ENCODE data around the gene MBNL2.

Gene MBNL2

DNA sequence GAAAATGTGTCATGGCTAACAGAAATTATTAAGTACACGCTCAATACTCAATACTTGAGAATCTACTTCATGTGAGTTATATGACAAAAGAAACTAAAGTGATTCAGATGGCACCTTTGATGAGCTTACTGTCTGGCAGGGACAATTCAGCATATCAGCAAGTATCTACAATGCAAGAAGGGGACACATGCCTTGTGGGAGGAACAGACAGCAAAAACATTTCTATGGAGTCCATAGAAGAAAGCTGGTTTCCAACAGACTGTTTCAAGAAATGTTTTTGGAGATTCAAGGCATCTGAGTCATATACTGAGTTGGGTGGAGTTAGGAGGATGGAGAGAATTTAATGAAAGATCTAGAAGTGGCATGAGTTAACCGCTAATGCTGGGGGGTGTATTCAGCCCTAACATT lies 54.7 kb downstream of the MBNL2 start:
- DNase-seq, result no peak

DNA sequence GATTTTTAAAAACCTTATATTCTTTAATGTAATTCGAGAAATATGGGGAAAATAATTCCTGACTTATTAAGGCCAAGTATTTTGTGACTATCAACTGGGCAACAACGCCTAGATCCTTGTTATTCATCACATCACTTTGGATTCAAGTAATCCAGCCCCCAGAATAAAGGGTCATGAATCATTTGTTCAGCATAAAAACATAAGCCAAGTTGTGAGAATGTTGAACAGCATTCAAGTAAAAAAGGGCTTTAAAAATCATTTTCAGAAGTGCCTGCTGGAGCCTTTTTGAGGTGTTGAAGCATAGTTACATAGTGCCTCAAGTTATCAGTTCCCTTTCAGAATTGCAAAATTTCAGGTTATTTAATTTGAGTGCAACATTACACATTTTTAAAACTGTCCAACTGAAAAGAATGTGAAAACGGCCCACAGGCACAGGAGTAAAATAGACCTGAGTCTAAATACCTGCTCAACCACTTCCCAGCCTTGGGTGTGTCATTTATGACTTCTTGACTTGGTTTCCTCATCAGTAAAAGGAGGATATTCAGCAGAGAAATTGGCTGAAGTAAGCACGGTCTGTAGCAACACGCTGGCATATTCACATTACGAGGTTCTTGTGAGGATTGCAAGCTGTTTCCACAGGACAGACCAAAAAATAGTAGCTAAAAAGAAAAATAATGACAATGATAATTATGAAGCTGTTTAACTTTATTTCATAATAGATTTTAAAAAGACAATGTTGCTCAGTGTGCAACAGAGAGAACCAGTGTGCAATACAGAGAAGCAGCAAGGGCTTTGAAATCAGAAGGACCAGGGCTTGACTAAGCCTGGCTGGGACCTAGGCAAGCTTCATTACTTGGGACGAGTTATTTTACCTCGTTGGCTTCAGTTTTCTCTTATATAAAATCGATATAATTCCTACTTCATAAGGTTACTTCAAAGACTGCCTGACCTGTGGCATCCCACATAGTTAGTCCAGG lies 56.6 kb downstream of the MBNL2 start:
- no peak for DNase-seq

DNA sequence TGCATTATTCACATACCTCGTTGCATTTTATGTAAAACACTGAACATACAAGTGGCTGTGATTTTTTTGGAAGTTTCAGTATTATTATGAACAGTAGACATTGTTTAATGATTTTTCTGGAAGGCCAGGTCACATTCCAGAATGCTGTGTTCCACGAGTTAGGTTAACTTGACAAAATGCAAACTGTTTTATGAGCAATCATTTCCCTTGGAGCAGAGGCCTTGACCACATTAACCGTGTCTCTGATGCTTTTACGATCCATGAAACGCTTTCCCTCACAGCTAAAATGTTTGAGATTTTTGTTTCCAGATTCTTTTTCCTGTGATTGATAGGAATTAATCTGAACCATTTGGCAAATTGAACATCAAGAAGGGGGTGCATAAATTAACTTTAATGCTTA lies 57.8 kb downstream of the MBNL2 start:
- no peak for DNase-seq

DNA sequence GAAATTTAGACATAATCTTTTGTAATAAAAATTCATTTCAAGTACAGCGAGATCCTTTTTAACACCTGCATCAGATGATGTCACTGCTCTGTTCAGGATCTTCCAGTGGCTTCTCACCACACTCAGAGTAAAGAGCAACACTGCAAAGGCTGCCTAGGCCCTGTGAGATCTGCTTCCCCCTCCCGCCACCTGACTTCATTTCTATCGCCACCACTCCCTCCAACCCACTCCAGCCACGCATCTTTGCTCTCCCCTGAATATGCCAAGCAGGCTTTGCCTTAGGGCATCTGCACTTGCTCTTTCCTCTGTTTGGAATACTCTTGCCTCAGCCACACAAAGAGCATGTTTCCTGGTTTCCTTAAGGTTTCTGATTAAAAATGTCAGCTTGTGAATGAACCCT lies 58.3 kb downstream of the MBNL2 start:
- DNase-seq, result no peak

DNA sequence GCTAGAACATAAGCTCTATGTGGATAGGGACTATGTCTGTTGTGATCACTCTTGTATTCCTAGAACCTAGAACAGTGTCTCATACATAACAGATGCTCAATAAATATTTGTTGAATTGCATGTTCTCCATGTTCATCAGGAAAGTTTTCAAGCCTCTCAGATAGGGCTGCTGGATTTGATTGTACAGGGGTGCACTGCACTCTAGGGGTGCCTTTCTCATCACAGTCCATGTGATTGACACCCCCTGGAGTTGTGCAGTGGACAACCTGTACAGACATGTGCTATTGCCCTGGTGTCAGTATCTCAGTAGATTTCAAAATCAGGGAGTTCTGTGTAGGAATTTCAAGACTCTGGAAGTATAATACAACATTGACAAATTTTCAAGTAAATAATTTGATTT lies 58.9 kb downstream of the MBNL2 start:
- no peak for DNase-seq

DNA sequence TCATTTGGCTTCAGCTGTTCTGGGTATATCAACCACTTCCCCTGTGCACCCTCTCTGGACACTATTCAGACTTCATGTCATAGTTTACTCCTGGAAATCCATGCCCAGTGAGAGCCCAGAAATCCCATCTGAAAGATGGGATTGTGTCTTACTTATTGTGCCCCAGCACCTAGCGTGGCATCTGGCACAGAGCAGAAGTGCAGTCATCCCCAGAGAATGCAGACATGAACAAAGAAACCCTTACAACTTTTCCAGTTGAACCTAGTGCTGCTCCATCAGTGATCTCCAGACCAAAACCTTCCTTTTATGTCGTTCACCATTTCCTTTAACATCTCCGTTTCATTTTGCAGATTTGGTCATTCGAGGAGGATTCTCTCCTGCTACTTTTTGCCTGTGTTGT lies 60.6 kb downstream of the MBNL2 start:
- no peak for DNase-seq

DNA sequence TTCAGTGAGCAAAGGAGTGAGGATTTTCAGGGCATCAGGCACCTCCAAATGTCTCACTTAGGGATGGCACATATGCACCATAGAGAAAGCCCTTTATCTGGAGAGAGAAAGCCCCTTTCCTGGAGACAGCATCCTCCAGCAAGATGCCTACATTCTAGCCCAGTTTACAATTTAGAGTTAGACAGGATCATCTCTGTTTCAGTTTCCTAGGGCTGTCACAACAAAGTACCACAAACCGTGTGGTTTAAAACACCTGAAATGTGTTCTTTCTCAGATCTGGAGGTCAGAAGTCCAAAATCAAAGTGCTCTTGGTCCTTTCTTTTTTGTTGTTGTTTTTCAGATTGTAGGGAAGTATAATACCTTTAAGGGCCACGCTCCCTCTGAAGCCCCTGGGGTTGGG lies 61.8 kb downstream of the MBNL2 start:
- DNase-seq, result no peak

DNA sequence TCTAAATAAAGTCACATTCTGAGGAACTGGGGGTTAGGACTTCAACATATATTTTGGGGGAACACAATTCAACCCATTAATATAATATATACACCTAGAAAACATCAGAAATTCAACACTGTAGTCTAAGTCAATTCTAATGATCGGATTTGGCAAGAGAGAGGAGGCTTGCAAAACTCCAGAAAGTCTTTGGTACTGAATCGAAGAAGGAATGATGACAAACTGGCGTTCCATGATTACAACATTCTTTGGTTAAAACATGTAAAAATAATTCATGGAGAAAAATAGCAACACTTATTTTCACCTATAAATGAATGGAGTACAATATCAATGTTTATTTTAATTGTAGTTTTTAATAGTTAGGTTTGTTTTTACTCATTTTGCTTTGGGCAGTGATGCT lies 62.4 kb downstream of the MBNL2 start:
- DNase-seq, result no peak

DNA sequence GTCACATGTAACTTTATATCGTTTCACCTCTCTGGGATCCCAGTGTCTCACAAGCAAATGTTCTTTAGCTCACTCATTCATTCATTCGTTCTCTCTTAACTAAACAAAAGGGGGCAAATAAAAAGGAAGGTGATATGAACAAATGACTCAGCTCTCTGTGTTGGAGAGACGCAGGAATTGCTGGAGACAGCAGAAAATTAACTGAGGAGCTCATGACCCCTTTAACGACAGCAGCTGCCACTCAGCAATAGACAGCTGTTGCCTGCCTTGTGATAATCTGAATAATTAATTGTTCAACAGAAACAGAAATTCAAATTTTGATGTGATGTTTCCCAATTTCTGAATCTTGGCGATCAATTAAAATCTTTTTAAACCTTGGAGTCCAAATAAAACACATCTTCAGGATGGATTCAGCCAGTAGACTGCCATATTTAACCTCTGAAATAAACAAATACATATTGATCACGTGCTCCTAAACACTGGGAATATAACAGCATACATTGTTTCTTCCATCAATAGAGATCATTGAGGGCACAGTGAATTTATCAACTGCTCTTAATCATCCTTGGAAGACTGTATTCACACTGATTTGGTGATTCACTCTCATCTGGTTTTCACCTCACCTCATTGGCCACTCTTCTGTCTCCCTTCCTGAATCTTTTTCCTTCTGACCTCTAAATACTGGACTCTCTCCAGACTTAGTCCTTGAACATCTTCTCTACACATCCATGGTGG lies 63.3 kb downstream of the MBNL2 start:
- no peak for DNase-seq

DNA sequence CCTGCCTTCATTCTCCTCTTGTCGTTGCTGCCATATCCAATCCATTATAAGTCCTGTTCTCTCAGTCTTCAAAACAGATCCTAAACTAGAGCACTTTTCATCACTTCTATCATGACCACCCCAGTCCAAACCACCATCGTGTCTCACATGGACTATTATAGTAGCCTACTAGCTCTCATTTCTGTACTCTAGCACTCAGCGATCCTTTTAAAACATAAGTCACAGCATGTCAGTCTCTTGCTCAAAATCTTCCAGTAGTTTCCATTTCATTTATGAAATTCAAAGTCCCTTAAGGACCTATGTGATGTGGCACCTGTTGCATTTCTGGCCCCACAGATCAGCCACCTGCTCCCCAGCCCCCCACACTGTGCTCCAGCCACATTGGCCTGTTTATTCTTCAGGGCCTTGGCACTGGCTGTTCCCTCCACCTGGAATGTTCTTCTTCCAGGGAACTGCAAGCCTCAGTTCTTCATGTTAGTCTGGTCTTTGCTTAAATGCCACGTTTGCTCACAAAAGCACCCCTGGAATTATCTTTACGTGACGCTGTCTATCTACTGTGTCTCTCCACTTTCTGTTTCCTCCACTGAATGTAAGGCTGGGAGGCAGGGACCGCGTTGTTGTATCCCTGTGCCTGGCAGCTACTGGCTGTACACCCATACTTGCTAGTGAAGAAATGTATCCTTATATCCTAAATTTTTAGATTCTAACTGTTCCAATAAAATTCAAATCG lies 64.3 kb downstream of the MBNL2 start:
- DNase-seq, result no peak

DNA sequence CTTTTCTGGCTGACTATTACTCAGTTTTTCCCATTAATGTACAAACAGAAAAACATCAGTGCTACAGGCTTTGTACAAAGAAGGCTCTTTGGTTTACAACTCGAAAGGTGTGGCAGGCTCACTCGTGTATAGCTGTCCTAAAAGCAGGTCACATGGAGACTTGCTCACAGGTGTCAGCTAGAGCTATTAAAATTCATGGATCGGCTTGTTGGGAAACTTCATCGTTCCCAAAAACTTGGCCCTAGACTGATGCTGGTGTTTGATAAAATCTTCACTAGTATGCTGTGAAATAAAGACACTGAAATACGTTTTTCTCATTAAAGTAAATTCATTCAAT lies 64.9 kb downstream of the MBNL2 start:
- DNase-seq, result no peak

DNA sequence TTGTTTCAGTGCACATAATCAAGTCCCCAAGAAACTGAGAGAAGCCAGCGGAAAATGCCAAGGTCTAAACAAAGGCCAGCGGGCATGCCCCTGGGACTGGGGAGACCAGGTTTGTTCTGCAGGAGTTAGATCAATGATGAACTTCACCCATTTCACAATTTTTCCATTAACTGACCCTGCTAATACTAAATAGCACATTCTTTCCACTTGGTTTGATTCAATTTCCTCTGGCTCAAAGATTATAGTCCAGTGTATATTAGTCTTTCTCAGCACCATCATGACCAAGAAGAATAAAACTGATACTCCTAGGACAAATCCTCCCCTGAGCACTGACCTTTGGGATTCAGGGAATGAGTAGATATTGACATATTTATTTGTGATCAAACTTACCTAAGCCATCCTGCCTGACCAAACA lies 66.4 kb downstream of the MBNL2 start:
- no peak for DNase-seq

DNA sequence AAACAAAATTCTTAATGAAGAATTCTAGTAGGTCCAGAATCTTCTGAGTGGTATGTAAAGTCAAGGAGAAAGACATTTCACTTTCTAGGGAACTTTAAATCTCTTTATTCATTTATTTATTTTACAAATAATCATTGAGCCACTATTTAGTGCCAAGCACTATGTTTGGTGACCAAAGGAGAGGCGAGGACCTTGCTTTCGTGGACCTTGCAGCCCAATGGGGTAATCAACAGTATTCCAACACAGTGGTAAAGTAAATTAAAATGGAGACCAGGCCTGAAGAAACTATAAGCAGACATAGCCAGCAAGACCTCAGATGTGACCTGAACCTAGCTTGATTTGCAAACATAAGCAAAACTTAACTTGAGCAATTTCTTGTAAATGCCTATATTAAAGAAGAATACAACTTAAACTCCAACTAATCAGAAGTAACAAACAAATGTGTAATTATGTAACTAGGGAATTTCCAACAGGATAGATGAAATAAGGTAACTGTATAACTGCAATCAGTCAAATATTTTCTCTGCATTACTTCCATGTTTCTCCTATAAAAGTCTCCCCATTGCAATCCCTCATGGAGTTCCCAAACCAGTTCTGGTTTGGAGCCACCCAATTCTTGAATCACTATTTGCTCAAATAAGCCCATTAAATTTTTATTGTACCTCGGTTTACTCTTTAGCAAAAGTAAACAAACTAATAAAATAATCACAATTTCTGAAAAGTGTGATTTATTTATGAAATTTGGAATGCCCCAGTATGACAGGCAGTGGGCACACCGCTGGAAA lies 67.6 kb downstream of the MBNL2 start:
- no peak for DNase-seq

DNA sequence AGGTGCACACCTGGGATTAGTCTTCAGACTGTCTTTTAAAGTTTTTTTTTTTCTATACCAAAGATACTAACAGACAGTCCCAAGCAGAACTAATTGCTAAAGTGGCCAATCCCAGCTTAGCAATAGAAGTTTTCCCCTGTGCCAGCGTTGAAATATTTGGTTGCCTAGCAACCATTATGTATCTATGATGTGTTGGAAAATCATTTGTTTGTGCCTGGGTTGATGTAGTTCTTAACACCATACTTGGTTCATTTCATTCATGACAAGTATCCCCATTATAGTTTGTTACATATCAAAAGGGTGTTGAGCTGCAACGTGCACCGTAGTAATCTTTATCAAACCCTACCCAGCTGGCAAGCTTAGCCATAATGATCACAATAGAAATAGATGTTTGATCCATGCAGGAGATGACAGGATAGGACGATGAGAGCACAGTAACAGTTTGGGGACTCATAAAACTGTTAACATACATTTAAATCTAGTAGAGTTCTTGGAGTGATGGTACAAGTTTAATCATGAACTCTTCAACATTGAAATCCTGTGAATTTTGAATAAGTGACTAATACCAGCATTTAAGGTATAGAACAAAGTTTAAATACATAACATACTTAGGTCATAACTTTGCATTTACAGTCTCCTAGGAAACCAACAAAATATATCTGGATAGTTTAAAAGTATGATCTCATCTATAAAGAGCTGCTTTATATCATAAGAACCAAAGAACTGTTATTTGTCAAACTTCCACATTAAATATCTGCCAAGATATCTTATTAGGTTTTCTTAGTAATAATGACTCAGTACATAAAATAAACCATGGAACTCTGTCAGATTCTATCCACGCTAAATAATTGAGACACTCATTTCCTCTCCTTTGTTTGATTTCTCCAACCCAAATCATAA lies 73.4 kb downstream of the MBNL2 start:
- no peak for DNase-seq

DNA sequence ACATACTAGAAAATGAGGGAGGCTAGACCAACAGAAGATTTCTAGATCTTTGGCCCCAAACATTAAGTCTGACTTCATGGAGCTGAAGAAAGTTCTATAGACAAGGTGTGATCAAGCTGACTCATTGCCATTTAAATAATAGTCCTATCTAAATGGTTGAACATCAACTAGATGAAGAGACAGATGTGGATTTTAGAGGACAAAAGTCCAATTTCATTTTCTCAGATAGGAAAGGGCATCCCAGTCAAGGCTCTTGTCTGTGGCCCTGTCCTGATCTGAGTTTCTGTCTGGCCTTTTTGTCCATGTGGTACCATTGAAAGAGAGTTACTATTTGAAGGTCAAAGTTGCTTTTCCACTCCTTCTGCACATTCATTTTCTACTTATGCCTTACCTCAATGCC lies 74.6 kb downstream of the MBNL2 start:
- DNase-seq, result no peak

DNA sequence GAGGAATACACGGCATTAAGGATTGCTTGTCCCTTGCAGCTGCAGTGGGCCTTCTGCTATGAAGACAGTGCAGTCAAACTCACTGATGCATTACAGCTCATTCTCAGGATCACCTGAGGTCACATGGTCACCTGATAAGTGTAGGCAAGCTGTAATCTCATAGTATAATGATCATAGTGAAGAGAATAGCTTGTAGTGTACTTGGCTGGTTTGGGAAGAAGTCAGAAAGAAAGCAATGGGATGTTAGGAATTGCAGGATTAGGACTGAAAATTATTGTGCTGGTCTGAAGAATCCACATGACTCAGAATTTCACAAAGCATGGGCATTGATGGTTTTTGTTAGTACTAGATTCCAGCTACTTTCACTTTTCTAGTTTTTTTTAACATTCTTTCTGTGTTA lies 76.7 kb downstream of the MBNL2 start:
- no peak for DNase-seq

DNA sequence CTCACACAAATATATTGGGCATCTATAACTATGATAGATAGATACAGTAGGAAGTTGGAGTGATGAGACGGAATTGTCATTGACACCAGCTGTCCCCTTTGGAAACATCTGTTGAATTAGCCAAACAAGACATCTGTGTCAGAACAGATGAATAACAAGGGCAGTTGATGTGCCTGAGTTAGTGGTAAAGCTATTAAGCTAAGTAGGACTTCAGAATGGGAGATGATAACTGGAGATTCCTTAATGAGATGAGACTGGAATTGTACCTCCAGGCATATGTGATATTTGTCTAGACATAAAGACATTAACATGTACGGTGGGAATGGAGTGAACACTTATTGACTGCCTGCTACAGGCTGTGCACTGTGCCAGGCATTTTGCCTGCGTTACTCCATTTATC lies 78.7 kb downstream of the MBNL2 start:
- no peak for DNase-seq

DNA sequence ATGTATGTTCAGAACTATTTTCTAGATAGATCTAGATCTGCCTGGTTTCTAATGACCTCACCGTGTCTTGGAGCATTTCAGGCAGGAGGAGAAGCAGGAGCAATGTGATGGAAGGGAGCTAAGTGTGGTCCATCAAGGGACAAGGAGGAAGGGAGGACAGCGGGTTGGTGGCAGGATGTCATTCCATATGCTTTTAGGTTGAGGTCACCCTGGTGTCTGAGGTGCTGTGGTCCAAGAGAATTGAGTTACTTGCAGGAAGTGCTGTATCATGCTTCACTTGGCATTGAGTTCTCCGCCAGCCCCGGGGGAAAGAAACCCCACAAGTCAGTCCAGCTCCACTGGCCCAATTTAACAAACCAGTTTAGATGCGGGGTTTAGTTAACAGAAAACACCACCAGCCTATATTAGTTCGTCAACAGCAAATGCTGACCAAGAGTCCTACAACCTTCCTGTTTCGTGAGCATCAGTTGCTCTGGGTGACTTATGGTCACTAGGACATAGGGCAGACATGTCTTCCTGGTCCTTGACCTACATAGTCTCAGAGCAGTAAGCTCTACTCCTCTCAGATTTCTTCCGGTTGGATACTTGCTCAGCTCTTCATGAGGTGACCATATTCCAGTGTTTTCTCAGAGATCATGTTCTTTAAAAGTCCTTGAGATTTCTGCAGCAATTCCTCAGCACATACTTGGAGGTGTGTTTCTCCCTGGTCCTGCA lies 79.4 kb downstream of the MBNL2 start:
- no peak for DNase-seq

DNA sequence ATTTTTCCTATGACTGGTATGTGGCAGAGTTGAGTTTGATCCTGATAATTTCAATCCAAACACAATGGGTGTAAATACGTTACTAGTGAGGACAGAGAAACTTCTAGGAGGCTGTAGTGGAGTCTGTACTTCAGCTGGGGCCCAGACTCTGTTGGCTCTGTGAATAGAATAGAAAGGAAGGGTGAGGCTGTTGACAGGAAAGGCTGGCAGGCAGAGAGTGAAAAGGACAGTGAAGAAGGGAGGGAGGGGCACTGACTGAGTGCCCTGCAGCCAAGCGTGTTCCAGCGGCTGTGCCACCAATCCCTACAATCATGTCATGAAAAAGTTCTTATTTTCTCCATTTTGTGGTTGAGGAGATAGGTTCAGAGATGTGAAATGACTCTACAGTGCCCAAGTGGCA lies 80.5 kb downstream of the MBNL2 start:
- DNase-seq, result no peak

DNA sequence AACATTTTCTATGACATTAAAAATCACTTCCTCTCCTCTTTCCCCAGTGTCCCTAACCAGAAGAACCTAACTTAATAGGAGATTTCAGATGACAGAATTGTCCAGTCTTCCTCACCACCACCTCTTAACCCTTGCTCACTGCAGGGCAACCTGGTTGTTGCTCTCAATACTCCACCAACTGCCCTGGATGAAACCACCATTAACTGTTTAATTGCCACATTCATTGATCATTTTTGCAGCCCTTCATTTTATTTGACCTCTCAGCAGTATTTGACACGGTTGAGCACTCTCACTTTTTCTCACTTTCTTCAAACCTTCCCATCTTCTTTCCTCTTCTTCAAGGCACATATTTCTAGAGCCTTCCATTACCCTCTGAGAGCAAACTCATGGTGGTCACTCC lies 84.0 kb downstream of the MBNL2 start:
- no peak for DNase-seq

DNA sequence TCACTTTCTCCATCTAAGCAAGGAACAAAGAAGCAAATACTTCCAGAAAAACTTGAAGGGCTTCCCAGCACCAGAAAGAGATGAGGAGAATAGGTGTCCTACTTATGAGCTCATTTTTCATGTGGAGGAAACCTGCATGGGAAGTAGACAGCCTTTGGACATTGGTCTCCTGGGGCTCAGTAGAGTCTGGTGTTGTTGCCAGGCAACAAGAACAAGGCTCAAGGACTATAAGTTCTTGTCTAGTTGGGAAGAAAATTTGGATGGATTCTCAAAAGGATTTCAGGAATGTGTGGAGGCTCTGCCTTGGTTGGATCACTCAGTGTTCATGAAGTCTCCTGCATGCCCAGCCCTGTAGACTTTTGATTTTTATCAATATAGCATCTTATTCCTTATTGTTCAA lies 84.5 kb downstream of the MBNL2 start:
- DNase-seq, result no peak

Measured in AML-193 (cell line).